Left lobe of liver (tissue), 2 donors: ENCODE data around the gene NTNG2. TPM values are rescaled to one million over a fixed set of nuclear protein-coding genes. Genes with fewer than 3 reads are reported as not detected.

Experiments
- ATAC-seq: fragments of 200-7000 bp; cut with Tn5 transposase; one replicate; pipeline ENCODE4 v1.9.1; 2020; ENCODE audit warnings: mild to moderate bottlenecking, moderate library complexity
- DNase-seq: peaks from one replicate; pipeline ENCODE4 v3.0.0-alpha.2; 2020; ENCODE audit warnings: low spot score
- total RNA-seq: library from RNA; stranded (reverse); gene quantifications from one replicate; pipeline ENCODE4 v1.2.1, GENCODE V29; 2021
- donor health status: DM: no; HTN: no; CAD: no; lungs with moderate emphysema.
- donor health status: DM: no; HTN: yes; CAD: no.

The NTNG2 gene
- total RNA-seq, 1 donor from 2014 or later: 0.38 TPM

- DNase-seq: no peak
- ATAC-seq: no peak
These were observed 69.3 kb downstream of the NTNG2 start for GRCh38 chr9:132231019-132231701.

DNA sequence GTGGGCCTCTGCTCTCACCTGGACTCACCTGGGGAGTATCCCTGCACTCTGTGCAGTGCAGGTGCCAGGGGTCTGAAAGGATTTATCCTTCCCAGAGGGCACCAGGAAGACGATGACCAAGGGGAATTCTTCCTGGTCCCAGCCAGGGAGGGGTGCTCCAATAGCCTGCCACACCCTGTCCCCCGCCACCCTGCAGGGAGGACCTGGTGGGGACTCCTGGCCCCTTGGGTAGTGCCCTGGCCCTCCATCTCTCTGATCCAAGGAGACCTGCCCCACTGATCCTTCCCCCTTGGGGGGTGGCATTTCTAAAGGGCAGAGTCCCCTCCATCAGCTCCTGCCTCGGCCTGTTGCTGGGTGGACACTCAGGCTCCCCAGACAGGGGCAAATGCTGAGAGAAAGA lies 70.7 kb downstream of the NTNG2 start:
- ATAC-seq: no peak
- no peak for DNase-seq

- no peak for ATAC-seq
- no peak for DNase-seq
These were observed 71.3 kb downstream of the NTNG2 start for GRCh38 chr9:132233138-132233537.

DNA sequence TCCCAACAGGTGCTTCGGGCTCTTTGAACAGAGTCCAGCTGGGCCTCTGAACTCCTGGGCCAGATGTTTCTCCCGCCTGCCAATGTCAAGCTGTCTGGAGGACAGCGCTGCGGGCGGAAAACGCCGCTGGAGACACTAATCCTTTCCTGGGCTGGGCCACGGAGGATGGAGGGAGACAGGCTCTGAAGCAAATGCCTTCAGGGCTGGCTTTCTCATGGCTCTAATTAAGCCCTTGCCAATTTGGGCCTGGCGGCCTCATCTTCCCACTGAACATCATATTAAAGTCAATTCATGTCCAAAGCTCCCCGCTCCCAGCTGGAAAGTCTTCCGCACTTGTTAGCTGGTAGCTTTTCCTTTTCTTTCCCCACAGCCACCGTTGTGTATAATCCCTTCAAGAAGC lies 72.7 kb downstream of the NTNG2 start:
- ATAC-seq (no peak), DNase-seq (no peak)

- ATAC-seq (no peak), DNase-seq (no peak)
These were observed 73.3 kb downstream of the NTNG2 start for GRCh38 chr9:132235125-132235524.

- DNase-seq (peak; percentile 70), ATAC-seq (peak; percentile 63)
These were observed 74.2 kb downstream of the NTNG2 start for GRCh38 chr9:132235894-132236661.

DNA sequence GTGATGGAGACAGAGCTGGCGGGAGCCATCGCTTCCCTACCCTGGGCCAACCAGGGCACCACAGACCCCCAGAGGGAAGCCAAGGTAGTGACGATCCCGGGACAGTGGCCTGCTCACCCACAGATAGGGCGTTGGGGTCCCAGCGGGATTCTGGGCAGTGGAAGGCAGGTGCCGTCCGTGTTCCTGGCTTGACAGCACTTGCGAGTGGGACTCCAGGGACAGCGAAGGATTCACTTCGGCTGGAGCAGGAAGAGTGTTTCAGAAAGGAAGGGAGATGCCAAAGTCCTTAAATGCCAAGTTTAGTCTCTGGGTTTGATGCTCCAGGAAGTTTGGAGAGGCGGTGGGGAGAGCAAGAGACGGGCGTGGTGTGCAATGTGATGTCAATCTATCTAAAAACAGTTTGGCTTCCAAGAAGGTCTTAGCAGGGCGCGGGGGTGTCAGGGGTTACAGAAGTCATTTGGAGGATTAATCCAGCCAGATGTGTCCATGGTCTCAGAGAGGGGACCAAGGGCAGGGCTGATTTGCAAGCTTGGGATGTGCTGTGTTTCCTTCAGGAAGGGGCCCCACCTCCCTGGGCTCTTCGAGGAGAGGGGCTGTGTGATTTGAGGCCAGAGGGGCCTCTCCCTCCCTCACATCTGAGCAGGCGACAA lies 74.9 kb downstream of the NTNG2 start:
- ATAC-seq (no peak), DNase-seq (no peak)

- no peak for DNase-seq
- no peak for ATAC-seq
These were observed 75.6 kb downstream of the NTNG2 start for GRCh38 chr9:132237481-132237880.

GRCh38 chr9:132238026-132238972 lies 76.4 kb downstream of the NTNG2 start:
- no peak for ATAC-seq
- no peak for DNase-seq

- DNase-seq: no peak
- no peak for ATAC-seq
These were observed 77.1 kb downstream of the NTNG2 start for GRCh38 chr9:132238992-132239391.

GRCh38 chr9:132239518-132239917 lies 77.7 kb downstream of the NTNG2 start:
- ATAC-seq (no peak), DNase-seq (no peak)

- ATAC-seq: no peak
- DNase-seq: no peak
These were observed 78.4 kb downstream of the NTNG2 start for GRCh38 chr9:132239999-132240840.

DNA sequence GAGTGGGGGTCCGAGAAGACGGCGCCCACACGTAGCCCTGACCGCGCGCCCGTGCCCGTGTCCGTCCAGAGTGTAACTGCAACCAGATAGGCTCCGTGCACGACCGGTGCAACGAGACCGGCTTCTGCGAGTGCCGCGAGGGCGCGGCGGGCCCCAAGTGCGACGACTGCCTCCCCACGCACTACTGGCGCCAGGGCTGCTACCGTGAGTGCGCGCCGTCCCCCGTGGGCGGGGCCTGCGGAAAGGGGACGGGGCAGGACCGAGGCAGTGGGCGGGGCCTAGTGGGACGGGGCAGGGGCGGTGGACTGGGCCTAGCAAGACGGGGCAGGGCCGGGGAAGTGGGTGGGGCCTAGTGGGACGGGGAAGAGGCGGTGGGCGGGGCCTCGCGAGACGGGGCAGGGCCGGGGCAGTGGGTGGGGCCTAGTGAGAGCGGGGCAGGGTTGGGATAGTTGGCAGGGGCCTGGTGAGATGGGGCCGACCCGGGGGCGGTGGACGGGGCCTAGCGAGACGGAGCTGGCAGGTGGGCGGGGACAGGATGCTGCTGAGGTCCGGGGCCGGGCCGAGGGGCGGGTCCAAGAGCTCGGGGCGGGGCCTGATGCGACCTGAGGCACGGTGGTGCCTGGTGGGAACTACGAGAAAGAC lies 79.1 kb downstream of the NTNG2 start:
- ATAC-seq (peak; percentile 87), DNase-seq (peak; percentile 90)

DNA sequence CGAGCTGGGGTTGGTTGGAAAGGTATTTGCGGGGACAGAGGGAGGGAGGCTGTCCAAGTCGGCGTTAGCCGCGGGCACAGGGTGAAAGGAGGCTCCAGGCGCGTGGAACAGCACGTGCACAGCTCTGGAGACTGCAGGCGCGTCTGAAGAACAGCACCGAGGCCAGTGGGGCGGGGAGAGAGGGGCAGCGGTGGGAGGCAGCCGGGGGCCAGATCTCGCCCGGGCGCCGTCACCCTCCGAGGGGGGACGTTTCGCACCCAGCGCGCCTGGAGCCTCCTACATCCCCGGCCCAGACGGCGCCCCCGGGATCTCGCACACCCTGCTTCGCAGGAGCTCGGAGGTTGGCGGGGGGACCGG lies 79.6 kb downstream of the NTNG2 start:
- DNase-seq: peak; percentile 55
- ATAC-seq: no peak

- ATAC-seq (peak; percentile 2), DNase-seq (no peak)
These were observed 80.2 kb downstream of the NTNG2 start for GRCh38 chr9:132241840-132242620.

DNA sequence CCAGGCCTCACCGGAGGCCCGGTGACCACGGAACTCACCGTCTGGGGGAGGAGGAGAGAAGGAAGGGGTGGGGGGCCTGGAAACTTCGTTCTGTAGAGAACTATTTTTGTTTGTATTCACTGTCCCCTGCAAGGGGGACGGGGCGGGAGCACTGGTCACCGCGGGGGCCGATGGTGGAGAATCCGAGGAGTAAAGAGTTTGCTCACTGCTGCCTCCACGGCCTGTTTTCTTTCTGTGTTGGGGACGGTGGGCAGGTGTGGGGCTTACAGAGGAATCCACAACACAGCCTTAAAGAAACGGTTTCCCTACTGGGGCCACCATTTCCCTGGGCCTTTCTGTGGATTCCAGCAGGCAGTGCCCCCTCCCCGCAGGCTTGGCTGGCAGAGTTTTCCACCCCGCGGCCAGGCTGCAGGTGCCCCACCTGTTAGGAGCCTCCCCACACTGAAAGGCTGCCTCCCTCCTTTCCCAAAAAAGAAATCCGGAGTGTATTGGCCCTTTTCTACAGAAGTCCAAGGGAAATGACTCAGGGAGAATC lies 80.8 kb downstream of the NTNG2 start:
- ATAC-seq: no peak
- no peak for DNase-seq

- ATAC-seq (no peak), DNase-seq (no peak)
These were observed 81.6 kb downstream of the NTNG2 start for GRCh38 chr9:132243156-132244074.
